Neural progenitor cell (in vitro differentiated cells): ENCODE results near the gene MAST1. TPM values are rescaled to one million over a fixed set of nuclear protein-coding genes. Genes with fewer than 3 reads are reported as not detected.

ENCODE experiments used
- DNase-seq: peaks from one replicate; pipeline ENCODE4 v3.0.0-alpha.2; 2016; ENCODE audit warnings: low spot score
- H2AFZ ChIP-seq: fragments of 200-600 bp; sonication (generic); replicated peaks from 2 replicates; pipeline ENCODE4 v1.6.1; 2016; ENCODE audit warnings: antibody characterized with exemption
- H3F3A ChIP-seq: fragments of 200-600 bp; sonication (generic); 2 replicates; pipeline ENCODE4 v1.6.1; 2016; ENCODE audit warnings: antibody characterized with exemption, low read depth
- H3K27ac ChIP-seq: fragments of 200-600 bp; sonication (generic); 2 replicates; pipeline ENCODE4 v1.5.1; 2016; ENCODE audit warnings: mild to moderate bottlenecking
- H3K27me3 ChIP-seq: fragments of 200-600 bp; sonication (generic); 2 replicates; pipeline ENCODE4 v1.6.1; 2016; ENCODE audit warnings: mild to moderate bottlenecking, moderate library complexity
- H3K36me3 ChIP-seq: fragments of 200-600 bp; sonication (generic); 2 replicates; pipeline ENCODE4 v1.5.1; 2016
- H3K4me1 ChIP-seq: fragments of 200-600 bp; sonication (generic); 2 replicates; pipeline ENCODE4 v1.6.1; 2016; ENCODE audit warnings: mixed run types
- H3K4me2 ChIP-seq: fragments of 200-600 bp; sonication (generic); 2 replicates; pipeline ENCODE4 v1.6.1; 2016
- H3K4me3 ChIP-seq: fragments of 200-600 bp; sonication (generic); 2 replicates; pipeline ENCODE4 v1.5.1; 2016
- H3K79me2 ChIP-seq: fragments of 200-600 bp; sonication (generic); 2 replicates; pipeline ENCODE4 v1.6.1; 2016; ENCODE audit warnings: low read depth
- H3K9ac ChIP-seq: fragments of 200-600 bp; sonication (generic); 2 replicates; pipeline ENCODE4 v1.6.1; 2016
- H3K9me3 ChIP-seq: fragments of 200-600 bp; sonication (generic); 2 replicates; pipeline ENCODE4 v1.5.1; 2016; ENCODE audit warnings: low read depth
- H4K20me1 ChIP-seq: fragments of 200-600 bp; sonication (generic); 2 replicates; pipeline ENCODE4 v1.6.1; 2016; ENCODE audit warnings: low read depth
- H3K27ac Mint-ChIP-seq: 3 replicates; pipeline ENCODE4 v1.8.0; 2021; ENCODE audit warnings: mixed read lengths
- H3K27me3 Mint-ChIP-seq: 2 replicates; pipeline ENCODE4 v1.8.0; 2022; ENCODE audit warnings: low read depth, mild to moderate bottlenecking, inconsistent platforms, moderate library complexity, mixed read lengths; ENCODE audit not compliant: insufficient read depth
- H3K36me3 Mint-ChIP-seq: 3 replicates; pipeline ENCODE4 v1.8.0; 2021; ENCODE audit warnings: mixed read lengths
- H3K4me1 Mint-ChIP-seq: 3 replicates; pipeline ENCODE4 v1.8.0; 2021; ENCODE audit warnings: mixed read lengths
- H3K4me3 Mint-ChIP-seq: 3 replicates; pipeline ENCODE4 v1.8.0; 2021; ENCODE audit warnings: mild to moderate bottlenecking, moderate library complexity, mixed read lengths
- H3K9me3 Mint-ChIP-seq: 3 replicates; pipeline ENCODE4 v1.8.0; 2020; ENCODE audit warnings: mixed read lengths
- EZH2 ChIP-seq: fragments of 200-600 bp; sonication (generic); IDR thresholded peaks from 2 replicates; pipeline ENCODE4 v1.6.1; 2017; ENCODE audit warnings: antibody characterized with exemption, mild to moderate bottlenecking, moderate library complexity
- EZH2phosphoT487 ChIP-seq: fragments of 200-600 bp; sonication (generic); IDR thresholded peaks from 2 replicates; pipeline ENCODE4 v1.6.1; 2017; ENCODE audit warnings: antibody characterized with exemption
- total RNA-seq: library from RNA; depleted of rRNA; stranded (reverse); fragments of >200 nt; gene quantifications from 2 replicates; pipeline ENCODE4 v1.2.3, GENCODE V29; 2015; ENCODE audit warnings: low replicate concordance
- TF ChIP-seq, protein P1 (sequence below): fragments of 200-600 bp; sonication (generic); IDR thresholded peaks from 2 replicates; pipeline ENCODE4 v1.5.1; 2017; ENCODE audit warnings: antibody characterized with exemption, mild to moderate bottlenecking

MAST1 gene
- total RNA-seq, 1 donor from 2014 or later, result 8.3 TPM

DNA sequence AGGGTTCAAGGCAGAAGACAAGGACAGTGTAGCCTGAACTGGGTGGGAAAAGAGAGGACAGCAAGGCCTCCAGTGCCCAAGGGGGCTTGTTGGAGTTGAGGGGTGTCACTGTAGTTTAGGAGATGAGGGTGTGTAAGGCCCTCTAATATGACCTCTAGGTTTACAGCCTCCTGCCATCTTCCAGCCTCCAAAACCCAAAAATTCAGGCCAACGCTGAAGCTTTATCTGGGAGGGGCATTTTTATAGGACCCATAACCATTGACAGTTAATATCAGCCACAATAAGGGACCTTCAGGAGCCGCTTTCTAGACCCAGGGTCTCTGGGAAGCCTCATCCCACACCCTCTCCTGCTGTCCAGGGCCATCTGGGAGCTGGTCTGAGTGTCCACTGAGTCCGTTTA is 45.9 kb downstream of the MAST1 start:
- H3K9ac ChIP-seq, result no peak overlapping the region
- H3K4me2 ChIP-seq, result no peak overlapping the region
- H3K36me3 ChIP-seq, result no peaks in the 10 kb centered on the region
- no peak overlapping the region for H3K4me3 ChIP-seq
- H2AFZ ChIP-seq, result no peak overlapping the region
- H4K20me1 ChIP-seq, result no peaks in the 10 kb centered on the region
- Mint-ChIP-seq H3K36me3 (peaks cover 4% of the 10 kb centered on the region), H3K4me1 (peaks cover 16% of the 10 kb centered on the region), H3K27me3 (peaks cover 54% of the 10 kb centered on the region), H3K9me3 (peaks cover 11% of the 10 kb centered on the region), H3K4me3 (peak overlapping the region; percentile 50), H3K27ac (no peak overlapping the region)
- H3K9me3 ChIP-seq, result peaks cover 3% of the 10 kb centered on the region
- H3K27ac ChIP-seq, result no peak overlapping the region
- TF ChIP-seq, protein P1, sequence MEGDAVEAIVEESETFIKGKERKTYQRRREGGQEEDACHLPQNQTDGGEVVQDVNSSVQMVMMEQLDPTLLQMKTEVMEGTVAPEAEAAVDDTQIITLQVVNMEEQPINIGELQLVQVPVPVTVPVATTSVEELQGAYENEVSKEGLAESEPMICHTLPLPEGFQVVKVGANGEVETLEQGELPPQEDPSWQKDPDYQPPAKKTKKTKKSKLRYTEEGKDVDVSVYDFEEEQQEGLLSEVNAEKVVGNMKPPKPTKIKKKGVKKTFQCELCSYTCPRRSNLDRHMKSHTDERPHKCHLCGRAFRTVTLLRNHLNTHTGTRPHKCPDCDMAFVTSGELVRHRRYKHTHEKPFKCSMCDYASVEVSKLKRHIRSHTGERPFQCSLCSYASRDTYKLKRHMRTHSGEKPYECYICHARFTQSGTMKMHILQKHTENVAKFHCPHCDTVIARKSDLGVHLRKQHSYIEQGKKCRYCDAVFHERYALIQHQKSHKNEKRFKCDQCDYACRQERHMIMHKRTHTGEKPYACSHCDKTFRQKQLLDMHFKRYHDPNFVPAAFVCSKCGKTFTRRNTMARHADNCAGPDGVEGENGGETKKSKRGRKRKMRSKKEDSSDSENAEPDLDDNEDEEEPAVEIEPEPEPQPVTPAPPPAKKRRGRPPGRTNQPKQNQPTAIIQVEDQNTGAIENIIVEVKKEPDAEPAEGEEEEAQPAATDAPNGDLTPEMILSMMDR, result no peak
- TF ChIP-seq EZH2phosphoT487, result no peak
- no peak for TF ChIP-seq EZH2
- H3K27me3 ChIP-seq, result peaks cover 67% of the 10 kb centered on the region
- DNase-seq, result no peak
- peaks cover 42% of the 10 kb centered on the region for H3F3A ChIP-seq
- H3K4me1 ChIP-seq, result peaks cover 3% of the 10 kb centered on the region
- no peaks in the 10 kb centered on the region for H3K79me2 ChIP-seq

DNA sequence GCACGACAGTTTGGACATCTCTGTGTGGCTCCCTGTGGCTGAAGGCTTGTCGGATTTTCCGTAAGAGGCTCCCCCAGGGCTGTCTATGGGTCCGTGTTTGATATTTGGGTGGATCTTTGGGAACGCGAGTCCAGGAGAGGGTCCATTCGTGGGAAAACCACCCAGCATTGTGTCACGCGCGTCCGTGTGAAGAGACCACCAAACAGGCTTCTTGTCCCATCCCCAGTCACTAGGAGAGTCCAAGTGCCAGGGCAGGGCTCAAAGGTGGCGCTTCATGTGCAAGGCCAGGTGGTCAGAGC is 46.3 kb downstream of the MAST1 start:
- Histone ChIP-seq H3K4me2 (peak overlapping the region; percentile 85), H4K20me1 (no peaks in the 10 kb centered on the region), H3K36me3 (no peaks in the 10 kb centered on the region), H2AFZ (peak overlapping the region; percentile 89), H3K79me2 (no peaks in the 10 kb centered on the region), H3K4me1 (peaks cover 3% of the 10 kb centered on the region), H3K9me3 (peaks cover 3% of the 10 kb centered on the region), H3F3A (peaks cover 42% of the 10 kb centered on the region), H3K27ac (no peak overlapping the region), H3K9ac (no peak overlapping the region), H3K4me3 (peak overlapping the region; percentile 61), H3K27me3 (peaks cover 67% of the 10 kb centered on the region)
- Mint-ChIP-seq H3K4me1 (peaks cover 16% of the 10 kb centered on the region), H3K27ac (no peak overlapping the region), H3K36me3 (peaks cover 4% of the 10 kb centered on the region), H3K27me3 (peaks cover 54% of the 10 kb centered on the region), H3K4me3 (peak overlapping the region; percentile 55), H3K9me3 (peaks cover 11% of the 10 kb centered on the region)
- TF ChIP-seq EZH2phosphoT487 (no peak), EZH2 (no peak)
- TF ChIP-seq, protein P1, result no peak
- DNase-seq, result no peak

DNA sequence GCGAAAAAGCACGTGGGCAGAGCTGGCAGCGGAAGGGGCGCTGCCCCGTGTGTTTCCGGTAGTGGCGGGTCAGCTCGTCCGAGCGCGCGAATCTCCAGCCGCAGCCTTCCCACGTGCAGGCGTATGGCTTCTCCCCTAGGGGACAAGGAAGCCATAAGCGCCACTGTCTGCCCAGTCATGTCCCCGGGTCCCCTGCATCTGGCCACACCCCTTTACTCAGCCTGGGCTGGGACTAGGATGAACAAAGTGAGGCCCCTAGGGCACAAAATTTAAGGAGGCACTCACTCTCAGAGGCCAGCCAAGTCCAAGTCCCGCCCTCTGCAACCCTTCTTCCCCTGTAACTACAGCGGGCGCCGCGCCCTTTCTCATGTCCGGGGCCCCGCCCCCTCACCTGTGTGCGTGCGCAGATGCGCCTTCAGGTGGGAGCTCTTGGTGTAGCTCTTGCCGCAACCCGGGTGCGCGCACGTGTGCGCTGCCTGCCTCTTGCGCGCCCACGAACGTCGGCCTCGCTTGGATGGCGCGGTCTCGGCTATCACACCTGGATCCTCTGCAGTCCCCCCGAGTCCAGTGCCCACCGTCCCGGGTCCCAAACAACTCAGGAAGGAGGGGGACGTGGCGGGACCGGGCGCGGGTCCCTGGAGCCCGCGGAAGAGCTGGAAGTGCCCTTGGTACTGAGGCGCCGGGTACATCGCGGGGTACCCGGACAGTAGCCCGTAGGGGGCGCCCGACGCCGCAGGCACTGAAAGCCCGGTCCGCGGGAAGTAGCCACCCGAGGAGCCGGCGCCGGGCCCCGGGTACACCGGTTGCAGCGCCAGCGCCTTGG is 46.8 kb downstream of the MAST1 start:
- peaks cover 18% of the 10 kb centered on the region for H3K4me1 Mint-ChIP-seq
- Histone ChIP-seq H3K27ac (no peak overlapping the region), H3K27me3 (peaks cover 66% of the 10 kb centered on the region), H3K9me3 (peaks cover 3% of the 10 kb centered on the region), H3K36me3 (no peaks in the 10 kb centered on the region), H3K9ac (no peak overlapping the region), H3K79me2 (peaks cover 3% of the 10 kb centered on the region), H2AFZ (peak overlapping the region; percentile 89), H4K20me1 (no peaks in the 10 kb centered on the region), H3F3A (peaks cover 45% of the 10 kb centered on the region), H3K4me1 (peaks cover 6% of the 10 kb centered on the region), H3K4me3 (peak overlapping the region; percentile 61), H3K4me2 (peak overlapping the region; percentile 85)
- peaks cover 54% of the 10 kb centered on the region for H3K27me3 Mint-ChIP-seq
- DNase-seq, result peak; percentile 87
- peaks cover 4% of the 10 kb centered on the region for H3K36me3 Mint-ChIP-seq
- H3K27ac Mint-ChIP-seq, result no peak overlapping the region
- peak; percentile 23 for TF ChIP-seq EZH2
- peak; percentile 29 for TF ChIP-seq EZH2phosphoT487
- TF ChIP-seq, protein P1, result peak; percentile 72
- peak overlapping the region; percentile 60 for H3K4me3 Mint-ChIP-seq
- H3K9me3 Mint-ChIP-seq, result peaks cover 11% of the 10 kb centered on the region
